HG02759 (cell line): ENCODE results near the gene SERPINA1.
"Not testable (repeated sequence)": the region's sequence is repeated elsewhere in the genome, so short reads cannot be mapped to it uniquely, and the experiment has no call there.

Experiments used
- ATAC-seq: cut with Tn5 transposase; IDR thresholded peaks from one replicate; pipeline ENCODE4 v1.9.1; 2021; ENCODE audit warnings: mild to moderate bottlenecking, moderate library complexity; ENCODE audit not compliant: unreplicated experiment

Gene SERPINA1

DNA sequence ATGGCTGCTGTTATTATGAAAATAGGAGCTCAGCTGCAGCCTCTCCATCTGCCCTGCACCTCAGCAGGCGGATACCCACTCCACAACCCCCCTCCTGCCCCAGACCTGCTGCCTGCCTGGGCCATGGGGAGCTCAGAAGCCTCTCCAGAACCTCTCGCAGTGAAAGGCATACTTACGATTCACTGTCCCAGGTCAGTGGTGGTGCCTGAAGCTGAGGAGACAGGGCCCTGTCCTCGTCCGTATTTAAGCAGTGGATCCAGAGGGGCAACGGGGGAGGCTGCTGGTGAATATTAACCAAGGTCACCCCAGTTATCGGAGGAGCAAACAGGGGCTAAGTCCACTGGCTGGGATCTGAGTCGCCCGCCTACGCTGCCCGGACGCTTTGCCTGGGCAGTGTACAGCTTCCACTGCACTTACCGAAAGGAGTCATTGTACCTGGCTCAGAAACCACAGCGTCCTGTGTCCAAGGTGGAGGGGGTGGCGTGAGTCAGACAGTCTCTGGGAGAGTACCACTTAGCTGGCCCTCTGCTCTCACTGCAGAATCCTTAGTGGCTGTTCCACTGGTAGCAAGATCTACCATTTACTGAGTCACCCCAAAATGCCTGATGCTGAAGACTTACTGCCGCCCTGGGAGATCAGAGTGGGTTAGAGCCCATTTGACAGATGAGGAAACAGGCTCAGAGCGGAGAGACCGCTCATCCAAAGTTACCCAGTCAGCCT lies at the start of gene SERPINA1:
Gene SERPINA1 (minus strand): TSS at position 219 of the 720 bp plus-strand sequence. CDS start 5,365 bp downstream, outside the sequence.
- no peak for ATAC-seq

DNA sequence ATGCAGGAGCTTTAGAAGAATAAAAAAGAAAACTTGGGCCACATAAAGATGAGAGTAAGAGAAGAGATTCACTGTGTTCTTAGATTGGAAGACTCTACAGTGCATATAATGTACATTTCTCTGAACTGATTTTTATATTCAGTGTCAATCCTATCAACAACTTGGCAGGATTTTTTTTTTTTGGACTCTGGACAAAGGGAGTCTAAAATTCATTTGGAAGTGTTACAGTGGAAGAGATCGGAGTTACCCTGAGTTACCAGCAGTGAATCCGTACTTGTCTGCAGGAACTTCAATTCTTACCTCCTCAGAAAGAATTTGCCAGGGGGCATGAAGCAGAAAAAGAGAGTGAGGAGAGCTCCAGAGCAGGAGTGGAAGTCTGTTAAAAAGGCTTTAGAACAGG lies 40.2 kb upstream of the SERPINA1 start:
- no peak for ATAC-seq

DNA sequence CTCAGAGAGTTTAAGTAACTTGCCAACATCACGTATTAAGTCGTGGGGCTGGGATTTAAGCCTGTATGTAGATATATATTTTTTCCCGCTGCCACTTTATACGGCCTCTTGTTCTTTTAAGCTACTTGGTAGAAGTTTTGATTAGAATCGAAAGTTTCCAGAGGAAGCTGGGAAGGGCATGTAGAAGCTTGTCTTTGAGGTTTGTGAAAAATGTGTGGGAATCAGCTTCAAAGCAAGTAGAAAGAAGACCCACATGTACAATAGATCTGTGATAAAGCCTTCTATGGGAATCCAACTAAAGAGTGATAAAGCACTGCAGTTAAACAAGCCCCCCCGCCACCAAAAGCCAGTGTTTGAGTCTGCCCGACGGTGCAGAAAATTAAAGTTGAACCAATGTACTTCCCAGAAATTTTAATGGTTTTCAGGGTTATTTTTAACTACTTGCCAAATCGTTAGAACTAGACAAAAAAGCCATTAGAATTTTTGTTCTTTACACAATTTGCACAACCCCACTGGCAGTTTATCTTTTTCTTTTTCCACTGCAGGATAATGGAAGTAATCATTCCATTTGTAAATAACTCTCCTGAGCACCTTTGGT lies 38.7 kb upstream of the SERPINA1 start:
- no peak for ATAC-seq

DNA sequence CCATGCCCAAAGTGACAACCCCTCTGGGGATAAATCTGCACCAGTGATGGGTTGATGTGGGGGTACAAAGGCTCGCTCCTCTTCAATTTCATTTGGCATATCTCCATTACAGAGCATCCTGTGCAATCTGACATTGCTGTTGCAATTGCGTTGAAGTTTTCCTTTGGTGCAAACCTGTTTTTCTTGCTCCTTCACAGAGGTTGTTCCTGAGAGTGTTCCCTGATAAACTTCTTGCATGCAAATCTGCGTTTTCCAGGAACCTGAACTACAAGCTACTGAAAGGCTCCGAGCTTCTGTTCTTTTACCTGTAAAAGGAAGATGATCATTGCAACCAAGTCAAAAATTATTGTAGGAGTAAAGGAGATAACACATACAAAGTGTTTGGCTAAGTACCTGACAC lies 38.1 kb upstream of the SERPINA1 start:
- no peak for ATAC-seq

DNA sequence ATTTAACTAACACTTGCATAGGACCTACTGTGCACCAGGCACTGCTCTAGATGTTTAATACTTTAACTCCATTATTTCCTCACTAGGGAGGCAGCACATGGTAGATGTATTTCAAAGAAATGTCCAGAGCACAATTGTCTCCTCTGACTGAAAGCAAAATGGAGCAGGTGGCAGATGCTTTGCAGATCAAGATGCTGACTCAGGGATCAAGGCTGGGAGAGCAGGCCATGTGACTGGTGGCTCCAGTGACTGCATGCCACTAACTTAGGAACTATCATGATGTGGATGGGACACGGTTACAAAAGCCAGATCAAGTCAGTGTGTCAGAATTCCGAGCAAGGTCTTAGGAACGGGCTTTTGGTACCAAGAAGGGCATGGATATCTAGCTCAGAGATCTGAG lies 36.0 kb upstream of the SERPINA1 start:
- ATAC-seq, result no peak

DNA sequence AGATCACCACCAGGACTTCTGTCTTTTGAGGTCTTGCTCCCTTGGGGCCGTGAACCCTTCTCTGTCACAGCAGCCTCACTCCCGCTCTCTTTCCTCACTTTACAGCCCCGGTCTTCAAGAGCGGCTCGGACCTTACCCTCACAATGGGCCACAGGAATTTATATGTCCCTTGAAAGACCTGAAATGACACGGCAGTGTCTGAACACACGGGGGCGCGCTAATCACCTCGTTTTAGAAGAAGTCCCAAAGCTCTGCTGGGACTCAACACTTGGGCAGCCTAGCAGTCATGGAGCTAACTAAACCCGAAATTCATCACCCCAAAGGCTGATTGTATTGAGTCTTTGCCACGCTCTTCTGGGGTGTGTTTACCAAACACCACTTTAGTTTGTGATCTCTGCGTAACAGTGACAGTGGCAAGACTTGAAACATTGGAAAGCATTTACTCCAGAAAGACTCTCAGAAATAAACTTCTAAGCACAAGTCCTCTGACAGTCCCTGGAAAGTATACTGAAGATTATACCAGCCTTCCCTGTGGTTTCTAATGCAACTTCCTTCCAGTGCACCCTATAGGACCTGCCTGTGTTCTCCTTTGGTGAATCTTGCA lies 35.2 kb upstream of the SERPINA1 start:
- ATAC-seq, result peak; percentile 63

DNA sequence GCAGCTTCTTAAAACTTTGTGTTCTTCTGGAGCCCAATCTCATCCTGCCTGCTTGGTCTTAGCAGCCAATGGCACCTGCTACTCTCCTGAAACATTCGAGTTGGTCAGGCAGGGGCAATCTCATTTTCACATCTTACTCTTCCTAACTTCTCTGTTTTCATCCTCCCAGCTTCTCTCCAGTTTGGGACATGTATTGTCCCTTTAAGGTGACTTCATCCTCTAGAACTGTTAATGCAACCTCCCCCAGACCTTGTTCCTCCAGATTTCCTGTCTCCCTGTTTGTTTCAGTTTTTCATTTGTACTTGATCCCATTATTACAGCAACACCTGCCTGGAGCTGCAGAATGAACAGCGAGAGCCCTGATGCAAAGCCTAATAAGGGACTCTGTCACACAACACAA lies 32.9 kb upstream of the SERPINA1 start:
- ATAC-seq, result no peak

DNA sequence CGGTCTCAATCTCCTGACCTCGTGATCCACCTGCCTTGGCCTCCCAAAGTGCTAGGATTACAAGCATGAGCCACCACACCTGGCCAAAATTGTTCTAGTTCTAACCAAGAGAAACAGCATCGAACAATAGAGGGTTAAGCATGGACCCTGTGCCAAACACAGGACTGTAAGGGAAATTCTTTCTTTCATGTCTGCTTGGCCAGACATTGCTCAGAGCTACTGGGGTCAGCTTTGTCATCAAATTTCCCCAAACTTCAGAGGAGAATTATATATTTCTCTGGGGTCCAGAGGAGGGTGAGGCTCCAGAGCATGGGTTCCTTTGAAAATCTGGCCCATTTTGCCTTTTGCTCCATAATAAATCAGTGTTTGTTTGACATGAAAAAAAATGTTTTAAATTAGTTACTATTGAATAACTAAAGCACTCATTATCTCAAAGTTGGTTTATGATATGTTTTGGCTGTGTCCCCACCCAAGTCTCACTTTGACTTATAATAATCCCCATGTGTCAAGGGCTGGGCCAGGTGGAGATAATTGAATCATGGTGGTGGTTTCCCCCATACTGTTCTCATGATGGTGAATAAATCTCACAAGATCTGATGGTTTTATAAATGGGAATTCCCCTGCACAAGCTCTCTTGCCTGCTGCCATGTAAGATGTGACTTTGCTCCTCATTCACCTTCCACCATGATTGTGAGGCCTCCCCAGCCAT lies 29.2 kb upstream of the SERPINA1 start:
- ATAC-seq, result not testable (repeated sequence)

DNA sequence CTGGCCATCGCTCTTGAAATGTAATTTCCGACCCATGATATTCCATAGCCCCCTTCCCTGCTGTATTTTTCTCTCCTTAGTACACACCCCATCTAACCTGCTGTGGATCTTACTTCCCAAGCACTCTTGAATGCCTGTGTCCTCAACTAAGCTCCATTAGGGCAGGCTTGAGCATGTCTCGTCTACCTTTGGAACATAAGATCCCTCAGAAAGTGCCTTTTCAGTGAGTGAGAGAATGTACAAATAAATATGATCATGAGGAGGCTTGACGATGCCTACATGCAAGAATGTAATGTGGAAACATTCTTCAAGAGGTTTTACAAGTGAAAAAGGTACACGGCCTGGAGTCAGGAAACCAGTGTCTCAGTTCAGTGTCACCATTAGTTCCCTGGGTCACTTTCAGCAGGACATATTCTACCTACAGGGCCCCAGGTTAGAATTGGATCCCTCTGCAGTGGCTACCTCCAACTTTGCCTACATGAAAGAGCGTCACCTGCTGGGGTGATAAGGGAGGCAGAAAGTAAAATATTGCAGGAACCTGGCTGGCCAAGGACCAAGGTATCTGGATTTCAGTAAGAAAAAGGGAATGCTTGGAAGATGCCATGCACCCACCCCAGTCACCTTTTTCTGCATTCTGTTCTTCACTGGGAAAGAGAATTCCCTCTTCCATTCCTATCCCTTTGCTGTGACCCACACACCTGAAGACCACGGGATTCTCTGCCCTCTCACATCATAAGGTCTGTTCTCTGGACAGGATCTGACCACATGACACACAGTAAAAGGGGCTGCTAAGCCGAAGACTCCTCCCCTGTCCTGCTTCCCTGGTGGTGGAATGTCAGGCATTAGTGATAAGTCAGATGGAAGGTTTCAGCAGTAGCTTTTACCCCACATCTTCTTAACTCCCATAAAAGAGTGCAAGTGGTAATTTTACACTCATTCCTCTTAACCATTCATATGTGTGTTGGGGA lies 24.6 kb upstream of the SERPINA1 start:
- no peak for ATAC-seq

DNA sequence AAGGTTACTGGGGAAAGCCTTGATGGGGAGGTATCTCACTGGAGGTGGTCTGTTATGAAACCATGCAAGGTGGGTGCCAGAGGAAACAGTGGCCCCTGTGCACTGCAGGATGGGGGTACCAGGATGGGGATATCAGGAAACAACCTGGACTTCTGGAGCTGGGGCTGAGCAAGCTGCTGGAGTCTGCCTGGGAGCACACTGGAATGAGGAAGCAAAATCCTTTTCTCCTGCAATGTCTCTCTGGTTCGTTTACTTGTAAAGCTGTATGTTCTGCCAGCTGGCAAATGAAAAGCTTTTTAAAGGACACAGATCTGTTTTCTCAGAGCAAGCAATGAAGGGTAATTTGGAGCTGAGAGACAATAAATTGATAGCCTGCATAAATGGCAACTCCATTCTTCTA lies 23.2 kb upstream of the SERPINA1 start:
- no peak for ATAC-seq

DNA sequence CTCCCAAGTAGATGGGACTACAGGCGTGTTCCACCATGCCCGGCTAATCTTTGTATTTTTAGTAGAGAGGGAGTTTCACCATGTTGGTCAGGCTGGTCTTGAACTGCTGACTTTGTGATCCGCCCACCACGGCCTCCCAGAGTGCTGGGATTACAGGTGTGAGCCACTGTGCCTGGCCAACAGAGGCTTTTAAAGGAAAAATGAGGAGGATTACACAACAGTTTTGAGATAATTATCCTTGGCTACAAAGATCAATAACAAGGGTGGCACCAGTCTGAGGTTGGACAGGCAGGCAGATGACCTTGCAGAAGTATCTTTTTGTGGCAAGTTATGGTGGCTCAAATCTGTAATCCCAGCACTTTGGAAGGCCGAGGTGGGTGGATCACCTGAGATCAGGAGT lies 21.0 kb upstream of the SERPINA1 start:
- not testable (repeated sequence) for ATAC-seq

DNA sequence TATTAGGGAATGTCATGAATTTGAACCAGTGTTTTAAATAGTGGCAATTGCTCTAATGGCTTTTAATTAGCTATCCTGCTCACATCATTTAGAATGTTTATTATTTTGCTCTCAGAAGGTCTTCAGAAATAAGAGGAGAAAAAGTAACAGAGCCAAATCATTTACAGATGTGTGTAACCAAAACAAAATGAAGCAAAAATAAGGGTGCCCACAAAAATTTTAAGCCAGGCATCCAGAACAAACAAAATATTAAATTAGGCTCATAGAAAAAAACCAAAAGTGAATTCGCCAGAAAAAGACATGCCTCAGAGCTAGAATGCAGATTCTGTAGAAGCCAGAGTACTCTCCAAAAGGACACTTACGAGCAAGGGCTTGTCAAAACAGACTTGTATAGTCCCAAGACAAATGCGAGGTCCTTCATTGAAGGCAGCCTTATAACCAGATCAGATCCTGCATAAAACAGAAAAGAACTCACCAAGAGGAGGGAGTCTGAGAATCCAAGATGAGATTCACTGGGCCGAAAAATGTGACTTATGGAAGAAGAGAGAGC lies 20.2 kb upstream of the SERPINA1 start:
- ATAC-seq, result no peak

DNA sequence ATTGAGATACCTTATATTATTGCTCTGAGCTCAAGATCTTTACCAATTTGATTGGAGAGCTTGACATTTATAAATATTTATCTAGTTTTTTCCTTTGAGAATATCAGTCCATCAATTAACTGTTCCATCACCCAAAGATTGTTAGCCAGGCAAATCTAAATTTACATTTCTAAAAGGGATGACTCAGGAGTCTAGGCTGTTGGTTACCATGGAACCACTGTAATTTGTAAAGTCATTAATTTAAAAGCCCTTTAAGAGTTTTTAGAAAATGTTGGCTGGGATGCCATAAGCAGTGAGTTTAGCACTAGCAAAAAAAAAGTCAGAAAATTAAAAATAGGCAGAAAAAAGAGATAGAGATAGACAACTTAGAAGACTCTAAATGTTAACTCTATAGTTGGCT lies 19.5 kb upstream of the SERPINA1 start:
- ATAC-seq, result no peak

DNA sequence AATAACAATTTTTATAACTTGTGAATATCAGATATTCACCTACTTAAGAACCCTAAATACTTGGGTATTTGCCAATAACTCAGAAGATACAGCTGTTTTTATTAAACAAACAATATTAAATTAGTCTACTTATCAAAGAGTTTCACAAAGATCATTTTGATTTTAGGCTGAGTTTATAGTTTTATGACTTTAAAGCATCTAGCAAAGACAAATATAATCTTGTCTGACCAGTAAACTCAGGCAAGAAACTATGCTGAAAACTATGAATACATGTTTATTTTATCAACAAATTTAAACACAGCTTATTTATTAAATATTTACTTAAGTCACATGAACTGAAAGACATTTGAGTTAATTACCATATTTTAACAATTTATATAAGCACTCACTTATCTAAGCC lies 18.5 kb upstream of the SERPINA1 start:
- no peak for ATAC-seq

DNA sequence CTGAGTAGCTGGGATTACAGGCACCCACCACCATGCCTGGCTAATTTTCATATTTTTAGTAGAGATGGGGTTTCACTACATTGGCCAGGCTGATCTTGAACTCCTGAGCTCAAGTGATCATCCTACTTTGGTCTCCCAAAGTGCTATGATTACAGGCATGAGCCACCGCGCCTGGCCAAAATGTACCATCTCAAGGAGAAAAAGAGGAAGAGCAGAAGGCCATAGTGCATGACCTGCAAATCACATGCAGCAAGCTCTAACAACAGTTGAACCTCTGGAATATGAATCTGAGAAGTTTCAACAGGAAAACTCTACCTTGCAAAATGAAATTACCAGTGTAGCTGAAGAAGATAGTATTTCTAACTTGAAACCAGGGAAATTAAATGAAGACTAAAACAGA lies 17.1 kb upstream of the SERPINA1 start:
- ATAC-seq, result no peak

DNA sequence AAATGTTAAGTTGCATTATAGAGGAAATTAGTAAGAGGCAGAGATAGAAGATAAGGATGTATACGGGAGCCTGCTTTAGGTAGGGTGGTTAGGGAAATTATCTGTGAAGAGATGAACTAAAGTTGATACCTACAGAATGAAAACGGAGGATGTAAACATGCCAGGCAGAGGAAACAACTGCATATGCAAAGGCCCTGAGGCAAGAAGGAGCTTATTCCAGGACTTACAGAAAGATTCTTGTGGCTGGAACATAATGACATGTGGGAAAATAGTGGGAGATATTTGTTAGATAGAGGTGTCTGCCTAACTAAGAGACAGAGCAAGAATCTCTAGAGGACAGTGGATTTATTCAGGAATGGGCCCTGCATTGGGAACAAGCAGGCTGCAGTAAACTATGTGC lies 16.2 kb upstream of the SERPINA1 start:
- ATAC-seq, result no peak

DNA sequence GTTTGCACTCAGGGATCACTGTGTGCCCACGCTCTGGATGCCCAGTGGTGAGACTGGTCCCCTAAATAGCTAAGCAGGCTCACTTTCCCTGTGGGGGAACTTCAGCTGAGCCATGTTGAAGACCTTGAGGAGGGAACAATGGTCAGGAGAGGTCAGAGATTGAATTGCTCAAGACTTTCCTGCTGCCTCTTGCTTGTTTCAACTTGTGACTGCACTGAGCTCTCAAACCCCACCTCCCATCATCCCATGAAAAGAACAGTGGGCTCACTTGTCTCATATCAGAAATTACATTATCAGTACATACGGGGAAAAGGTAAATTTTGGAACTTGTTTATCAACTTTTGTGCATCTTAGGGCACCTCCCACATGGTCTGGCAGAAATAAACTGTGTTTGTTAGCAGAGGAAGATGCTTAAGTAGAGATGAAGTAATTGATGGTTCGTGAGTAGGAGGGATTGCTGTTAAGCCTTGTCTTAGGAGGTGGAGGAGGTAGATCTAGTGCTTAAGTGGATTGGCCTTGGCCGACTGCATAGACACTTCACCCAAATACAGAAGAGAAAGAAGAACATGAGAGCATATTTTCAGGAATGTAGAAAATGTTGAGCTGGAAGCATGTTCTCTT lies 15.0 kb upstream of the SERPINA1 start:
- no peak for ATAC-seq

DNA sequence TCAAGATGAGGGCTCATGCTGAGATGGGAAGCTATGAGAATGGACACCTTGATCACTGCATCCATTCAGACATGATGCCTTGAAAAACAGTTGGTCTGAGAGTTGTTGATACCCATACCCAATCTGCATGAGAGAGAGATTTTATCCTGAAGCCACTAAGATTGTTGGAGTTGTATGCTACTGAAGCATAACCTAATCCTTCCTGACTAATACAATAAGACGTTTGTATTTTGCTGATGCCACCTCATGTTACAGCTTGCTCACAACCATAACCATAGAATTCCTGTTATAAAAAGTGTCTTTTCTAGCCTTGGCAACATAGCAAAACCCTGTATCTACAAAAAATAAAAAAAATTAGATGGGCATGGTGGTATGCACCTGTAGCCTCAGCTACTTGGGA lies 12.7 kb upstream of the SERPINA1 start:
- no peak for ATAC-seq

DNA sequence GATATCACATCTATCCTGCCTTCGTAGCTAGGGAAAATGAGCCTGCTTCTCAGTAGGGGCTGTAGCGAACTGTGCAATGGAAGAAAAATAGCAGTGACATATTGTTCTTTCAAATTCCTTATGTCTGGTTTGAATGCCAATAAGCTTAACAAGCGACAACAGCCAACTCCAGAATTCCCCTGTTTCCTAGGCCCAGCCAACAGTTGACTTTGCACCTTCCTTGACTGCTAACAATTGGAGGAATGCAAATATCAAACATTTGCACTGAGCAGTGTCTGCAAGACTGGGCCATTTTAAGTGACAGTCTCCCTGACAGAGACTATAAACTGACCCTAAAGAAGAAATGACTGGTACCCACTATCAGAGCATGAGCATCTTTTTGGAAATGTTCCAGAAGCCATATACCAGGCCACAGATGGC lies 12.0 kb upstream of the SERPINA1 start:
- ATAC-seq, result no peak

DNA sequence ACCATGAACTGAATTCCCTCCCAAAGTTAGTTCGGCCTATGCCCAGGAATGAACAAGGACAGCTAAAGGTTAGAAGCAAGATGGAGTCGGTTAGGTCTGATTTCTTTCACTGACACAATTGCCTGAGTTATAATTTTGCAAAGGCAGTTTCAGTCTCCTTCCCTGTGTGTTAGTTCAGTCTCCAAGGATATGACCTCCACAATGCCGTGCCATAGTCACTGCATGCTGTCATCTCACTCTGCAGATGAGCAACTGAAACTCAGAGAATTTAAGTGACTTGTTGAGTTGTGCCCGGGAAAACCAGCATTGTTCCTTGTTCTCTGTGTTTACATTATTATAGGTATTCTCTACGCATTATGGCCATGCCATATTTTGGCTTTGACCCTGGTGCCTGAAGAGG lies 10.1 kb upstream of the SERPINA1 start:
- no peak for ATAC-seq
